Effector memory CD4-positive, alpha-beta T cell (primary cell): ENCODE results near the gene PBRM1.

Experiments
- DNase-seq, 3 donors: peaks; one replicate each; pipeline ENCODE4 v3.0.0-alpha.2; 2020
- H3K27ac ChIP-seq: 2 replicates; pipeline ENCODE4 v1.7.0; 2013; ENCODE audit warnings: mild to moderate bottlenecking, low read length, moderate library complexity; ENCODE audit not compliant: insufficient read depth, poor library complexity, severe bottlenecking
- H3K27me3 ChIP-seq: replicated peaks from 2 replicates; pipeline ENCODE4 v1.7.0; 2013; ENCODE audit warnings: mild to moderate bottlenecking, low read length; ENCODE audit not compliant: insufficient read depth, control insufficient read depth, poor library complexity, severe bottlenecking
- H3K36me3 ChIP-seq: 2 replicates; pipeline ENCODE4 v1.7.0; 2013; ENCODE audit warnings: mild to moderate bottlenecking, low read length, moderate library complexity; ENCODE audit not compliant: control insufficient read depth, insufficient read depth
- H3K4me1 ChIP-seq: 2 replicates; pipeline ENCODE4 v1.7.0; 2013; ENCODE audit warnings: low read length, mild to moderate bottlenecking; ENCODE audit not compliant: control insufficient read depth, insufficient read depth, poor library complexity, severe bottlenecking
- H3K4me3 ChIP-seq: 2 replicates; pipeline ENCODE4 v1.7.0; 2013; ENCODE audit warnings: low read length, low read depth, mild to moderate bottlenecking; ENCODE audit not compliant: insufficient read depth, poor library complexity, severe bottlenecking
- H3K9me3 ChIP-seq: 2 replicates; pipeline ENCODE4 v1.7.0; 2013; ENCODE audit warnings: mild to moderate bottlenecking, low read length, moderate library complexity; ENCODE audit not compliant: control insufficient read depth

PBRM1 gene

GRCh38 chr3:52512727-52513126 lies 173.0 kb downstream of the PBRM1 start:
- H3K4me3 ChIP-seq: no peak overlapping the region
- H3K9me3 ChIP-seq: no peaks in the 10 kb centered on the region
- DNase-seq: no peak
- H3K36me3 ChIP-seq: no peaks in the 10 kb centered on the region
- H3K4me1 ChIP-seq: no peaks in the 10 kb centered on the region
- no peak overlapping the region for H3K27ac ChIP-seq
- H3K27me3 ChIP-seq: no peaks in the 10 kb centered on the region

- no peaks in the 10 kb centered on the region for H3K27me3 ChIP-seq
- H3K9me3 ChIP-seq: no peaks in the 10 kb centered on the region
- no peak overlapping the region for H3K4me3 ChIP-seq
- H3K27ac ChIP-seq: no peak overlapping the region
- H3K36me3 ChIP-seq: no peaks in the 10 kb centered on the region
- DNase-seq: no peak
- H3K4me1 ChIP-seq: no peaks in the 10 kb centered on the region
Measured at GRCh38 chr3:52512105-52512504, 173.6 kb downstream of the PBRM1 start.

- Histone ChIP-seq H3K9me3 (no peaks in the 10 kb centered on the region), H3K4me1 (no peaks in the 10 kb centered on the region), H3K27me3 (no peaks in the 10 kb centered on the region), H3K27ac (no peak overlapping the region), H3K36me3 (no peaks in the 10 kb centered on the region), H3K4me3 (no peak overlapping the region)
- DNase-seq: no peak
Measured at GRCh38 chr3:52511509-52511908, 174.2 kb downstream of the PBRM1 start.

- Histone ChIP-seq H3K27ac (no peak overlapping the region), H3K4me3 (no peak overlapping the region), H3K27me3 (no peaks in the 10 kb centered on the region), H3K36me3 (no peaks in the 10 kb centered on the region), H3K9me3 (no peaks in the 10 kb centered on the region), H3K4me1 (no peaks in the 10 kb centered on the region)
- DNase-seq: no peak
Measured at GRCh38 chr3:52509753-52510328, 175.9 kb downstream of the PBRM1 start.

- H3K36me3 ChIP-seq: no peaks in the 10 kb centered on the region
- no peaks in the 10 kb centered on the region for H3K9me3 ChIP-seq
- no peak overlapping the region for H3K27ac ChIP-seq
- DNase-seq: no peak
- H3K27me3 ChIP-seq: no peaks in the 10 kb centered on the region
- no peak overlapping the region for H3K4me3 ChIP-seq
- no peaks in the 10 kb centered on the region for H3K4me1 ChIP-seq
Measured at GRCh38 chr3:52507359-52507758, 178.4 kb downstream of the PBRM1 start.

- H3K9me3 ChIP-seq: no peaks in the 10 kb centered on the region
- H3K27ac ChIP-seq: no peak overlapping the region
- H3K4me1 ChIP-seq: no peaks in the 10 kb centered on the region
- no peaks in the 10 kb centered on the region for H3K36me3 ChIP-seq
- no peaks in the 10 kb centered on the region for H3K27me3 ChIP-seq
- H3K4me3 ChIP-seq: no peak overlapping the region
- no peak for DNase-seq
Measured at GRCh38 chr3:52506266-52506966, 179.3 kb downstream of the PBRM1 start.

GRCh38 chr3:52504977-52505376 lies 180.7 kb downstream of the PBRM1 start:
- no peaks in the 10 kb centered on the region for H3K27me3 ChIP-seq
- H3K9me3 ChIP-seq: no peaks in the 10 kb centered on the region
- no peak overlapping the region for H3K27ac ChIP-seq
- no peak overlapping the region for H3K4me3 ChIP-seq
- H3K36me3 ChIP-seq: no peaks in the 10 kb centered on the region
- no peaks in the 10 kb centered on the region for H3K4me1 ChIP-seq
- no peak for DNase-seq

- H3K9me3 ChIP-seq: no peaks in the 10 kb centered on the region
- no peaks in the 10 kb centered on the region for H3K4me1 ChIP-seq
- H3K4me3 ChIP-seq: no peak overlapping the region
- H3K36me3 ChIP-seq: no peaks in the 10 kb centered on the region
- no peak for DNase-seq
- H3K27me3 ChIP-seq: no peaks in the 10 kb centered on the region
- H3K27ac ChIP-seq: no peak overlapping the region
Measured at GRCh38 chr3:52503788-52504424, 181.8 kb downstream of the PBRM1 start.

- no peaks in the 10 kb centered on the region for H3K27me3 ChIP-seq
- H3K9me3 ChIP-seq: no peaks in the 10 kb centered on the region
- no peaks in the 10 kb centered on the region for H3K4me1 ChIP-seq
- no peak overlapping the region for H3K4me3 ChIP-seq
- no peaks in the 10 kb centered on the region for H3K36me3 ChIP-seq
- H3K27ac ChIP-seq: no peak overlapping the region
- no peak for DNase-seq
Measured at GRCh38 chr3:52502808-52503350, 182.8 kb downstream of the PBRM1 start.

GRCh38 chr3:52502001-52502400 lies 183.7 kb downstream of the PBRM1 start:
- no peak overlapping the region for H3K4me3 ChIP-seq
- H3K4me1 ChIP-seq: no peaks in the 10 kb centered on the region
- no peak overlapping the region for H3K27ac ChIP-seq
- H3K27me3 ChIP-seq: no peaks in the 10 kb centered on the region
- DNase-seq: no peak
- no peaks in the 10 kb centered on the region for H3K36me3 ChIP-seq
- no peaks in the 10 kb centered on the region for H3K9me3 ChIP-seq
